G401 (cell line): ENCODE data around the gene OR7C1. TPM values are rescaled to one million over a fixed set of nuclear protein-coding genes. Genes with fewer than 3 reads are reported as not detected.
"Not testable (repeated sequence)": the region's sequence is repeated elsewhere in the genome, so short reads cannot be mapped to it uniquely, and the experiment has no call there.

Source experiments
- DNase-seq: peaks from one replicate; pipeline ENCODE4 v3.0.0-alpha.2; 2015; ENCODE audit warnings: low spot score
- in situ Hi-C: cut with HindIII; loops from 2 replicates; pipeline ENCODE4 v1.10.0; 2016; ENCODE audit warnings: low sequenced_read_pairs, mixed read lengths
- total RNA-seq: library from RNA; depleted of rRNA; stranded (reverse); fragments of >200 nt; shearing (Covaris generic); gene quantifications from 2 replicates; pipeline ENCODE4 v1.2.3, GENCODE V29; 2014; rRNA removed

Gene OR7C1
- total RNA-seq = not detected in 2 replicates

DNA sequence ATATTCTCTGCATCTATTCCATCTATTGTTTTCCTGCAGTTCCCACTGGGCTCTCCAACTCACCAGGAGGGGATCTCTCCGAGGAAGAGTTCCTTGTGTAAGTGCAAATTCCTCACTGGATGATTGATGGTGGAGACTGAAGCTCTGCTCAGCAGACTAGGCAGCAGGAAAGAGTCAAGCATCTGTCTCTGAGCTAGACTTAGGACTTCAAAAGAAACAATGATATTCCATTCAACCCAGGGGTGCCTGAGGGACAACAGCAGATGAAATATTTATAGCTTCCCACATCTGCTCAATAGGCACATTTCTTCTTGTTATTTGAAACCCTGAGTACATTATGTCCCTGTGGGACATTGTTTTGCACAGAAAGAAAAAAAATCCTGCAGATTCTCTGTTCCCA lies at the start of gene OR7C1, which contains the start of gene OR7A5:
Gene OR7C1, minus strand, starts transcription at position 175 of the 400 bp plus-strand sequence. CDS start 35,049 bp downstream, outside the sequence.
Gene OR7A5, minus strand, starts transcription at position 175 of the 400 bp plus-strand sequence. CDS start 6,944 bp downstream, outside the sequence.
- in situ Hi-C loops = no loop called here
- no peak for DNase-seq

DNA sequence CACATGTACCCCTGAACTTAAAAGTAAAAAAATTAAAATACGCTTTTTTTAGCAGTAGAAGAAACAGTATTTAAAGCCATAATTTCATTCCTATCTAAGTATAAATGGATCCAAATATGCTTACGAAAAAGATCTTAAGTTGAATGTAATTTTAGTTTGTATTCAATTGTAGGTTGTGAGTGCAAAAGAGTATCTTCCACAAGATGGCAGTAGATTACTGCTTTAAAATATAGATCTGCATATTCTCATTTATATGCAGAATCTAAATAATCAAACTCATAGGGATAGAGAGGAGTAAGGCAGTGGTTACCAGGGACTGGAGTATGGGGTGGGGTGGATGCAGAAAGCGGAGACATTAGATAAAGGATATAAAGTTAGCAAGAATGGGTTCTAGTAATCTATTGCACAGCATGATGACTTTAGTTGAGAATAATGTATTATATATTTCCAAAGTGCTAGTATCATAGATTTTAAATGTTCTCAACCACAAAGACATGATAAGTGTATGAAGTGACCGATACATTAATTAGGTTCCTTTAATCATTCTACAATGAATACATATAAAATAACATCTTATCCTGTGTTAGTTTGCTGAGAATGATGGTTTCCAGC lies 36.7 kb upstream of the OR7C1 start:
- in situ Hi-C loops = no loop called here
- peak; percentile 23 for DNase-seq

DNA sequence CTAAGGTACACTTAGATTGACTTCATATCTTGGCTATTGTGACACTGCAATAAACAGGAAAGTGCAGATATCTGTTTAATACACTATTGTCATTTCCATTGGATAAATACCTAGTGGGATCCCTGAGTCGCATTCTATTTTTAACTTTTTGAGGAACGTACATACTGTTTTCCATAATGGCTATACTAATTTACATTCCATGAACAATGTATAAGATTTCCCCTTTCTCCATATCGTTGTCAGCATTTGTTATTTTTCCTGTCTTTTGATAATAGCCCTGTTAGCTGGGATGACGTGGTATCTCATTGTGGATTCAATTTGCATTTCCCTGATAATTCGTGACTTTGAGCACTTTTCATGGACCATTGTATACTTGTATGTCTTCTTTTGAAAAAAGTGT lies 33.5 kb upstream of the OR7C1 start:
- DNase-seq = no peak
- in situ Hi-C loops = no loop called here

DNA sequence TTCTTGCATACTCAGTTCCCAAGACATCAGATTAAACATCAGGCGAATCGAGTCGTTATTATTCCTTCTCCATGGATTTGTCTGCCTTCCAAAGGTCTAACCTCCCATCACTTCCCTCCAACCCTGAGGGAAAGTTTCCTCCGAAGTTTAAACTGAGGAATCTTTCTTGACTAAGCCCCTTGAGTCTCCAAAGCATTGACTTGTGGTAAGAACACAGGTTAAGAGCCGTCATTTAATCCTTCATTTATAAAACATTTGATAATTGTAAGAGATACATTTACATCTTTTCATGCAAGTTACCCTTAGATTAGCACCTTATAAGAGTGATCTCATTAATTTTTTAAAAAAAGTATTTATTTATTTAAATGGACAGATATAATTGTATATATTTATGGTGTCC lies 13.8 kb upstream of the OR7C1 start, which contains the start of gene OR7A10:
Gene OR7A10, minus strand, starts transcription at position 101 of the 400 bp plus-strand sequence. CDS start 7,045 bp downstream, outside the sequence.
- in situ Hi-C loops = no loop called here
- no peak for DNase-seq

DNA sequence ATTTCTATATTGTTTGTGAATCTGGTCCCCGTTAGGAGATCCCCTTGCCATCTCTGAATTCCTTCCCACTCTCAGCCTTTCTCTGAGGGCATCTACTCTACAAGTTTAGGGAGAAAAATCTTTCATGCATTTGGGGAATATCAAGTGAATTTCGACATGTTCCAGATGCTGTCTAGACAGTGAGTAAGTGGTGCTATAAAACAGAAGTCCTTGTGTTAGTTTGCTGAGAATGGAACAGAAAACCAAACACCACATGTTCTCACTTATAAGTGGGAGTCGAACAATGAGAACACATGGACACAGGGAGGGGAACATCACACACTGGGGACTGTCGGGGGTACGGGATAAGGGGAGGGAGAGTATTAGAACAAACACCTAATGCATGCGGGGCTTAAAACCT lies 8.6 kb upstream of the OR7C1 start:
- in situ Hi-C loops = no loop called here
- no peak for DNase-seq

DNA sequence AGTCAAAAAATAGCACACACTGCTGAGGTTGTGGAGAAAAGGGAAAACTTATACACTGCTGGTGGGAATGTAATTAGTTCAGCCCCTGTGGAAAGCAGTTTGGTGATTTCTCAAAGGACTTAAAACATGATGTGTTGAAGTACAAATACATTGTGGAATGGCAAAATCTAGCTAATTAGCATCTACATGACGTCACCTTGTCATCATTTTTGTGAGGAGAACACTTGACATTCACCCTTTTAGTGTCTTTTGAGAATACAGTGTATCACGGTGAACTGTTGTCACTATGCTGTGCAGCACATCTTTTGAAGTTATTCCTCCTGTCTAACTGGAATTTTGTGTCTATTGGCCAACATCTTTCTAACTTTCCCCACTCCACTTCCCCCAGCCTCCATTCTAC lies 8.2 kb upstream of the OR7C1 start:
- DNase-seq = no peak
- in situ Hi-C loops = no loop called here

DNA sequence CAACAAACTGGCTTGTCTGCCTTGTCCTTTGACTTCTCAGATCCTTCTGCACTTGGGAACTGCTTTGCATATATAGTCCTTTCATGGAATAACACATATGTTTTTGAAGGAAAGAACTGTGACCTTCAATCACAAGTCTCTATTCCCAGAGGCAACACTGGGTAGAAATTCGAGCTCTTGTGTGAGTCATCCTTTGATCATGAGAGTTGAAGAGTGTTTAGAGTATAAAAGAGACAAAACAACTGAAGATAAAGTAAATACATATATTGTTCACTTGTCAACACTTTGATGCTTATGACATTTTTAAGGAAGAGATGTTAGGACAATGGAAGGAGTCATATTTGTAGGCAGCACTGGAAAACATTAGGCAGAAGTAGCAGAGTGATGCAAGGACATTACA lies 5.2 kb upstream of the OR7C1 start:
- in situ Hi-C loops = no loop called here
- no peak for DNase-seq

DNA sequence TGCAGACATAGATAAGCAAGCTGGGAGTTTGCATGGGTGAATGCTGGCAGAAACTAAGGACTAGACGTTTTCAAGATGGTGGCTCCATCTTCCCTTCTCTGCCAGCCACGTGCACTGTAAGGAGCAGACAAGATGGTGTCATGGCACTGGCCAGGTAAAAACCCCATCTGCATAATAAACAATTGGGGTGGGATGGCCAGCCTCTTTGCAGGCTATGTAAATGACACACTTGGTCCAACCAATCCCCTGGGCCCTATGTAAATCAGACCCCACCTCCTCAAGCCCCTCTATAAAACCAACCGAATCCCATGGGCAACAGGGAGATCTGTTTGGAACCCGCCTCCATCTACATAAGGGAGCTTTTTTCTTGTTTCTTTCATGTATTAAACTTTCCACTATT lies 2.4 kb upstream of the OR7C1 start:
- in situ Hi-C loops = no loop called here
- no peak for DNase-seq

DNA sequence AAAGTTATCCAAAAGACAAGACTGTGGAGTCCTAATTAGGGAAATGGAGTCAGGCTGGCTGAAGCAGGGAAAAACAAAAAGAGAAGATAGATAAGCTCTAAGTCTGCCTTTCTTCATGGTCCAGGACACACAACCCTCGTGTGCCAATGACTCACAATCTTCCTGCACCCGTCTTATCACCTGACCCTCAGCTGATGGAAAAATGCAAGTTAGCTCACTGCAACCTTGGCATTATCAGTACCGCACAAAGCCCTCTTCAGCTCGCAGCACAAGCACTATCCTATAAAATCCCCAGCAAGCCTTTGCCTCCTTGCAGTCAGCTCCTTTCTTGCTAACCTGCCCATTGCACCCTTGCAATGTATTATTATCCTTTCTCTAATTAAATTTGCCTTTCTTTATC lies 4.3 kb downstream of the OR7C1 start:
- in situ Hi-C loops = no loop called here

DNA sequence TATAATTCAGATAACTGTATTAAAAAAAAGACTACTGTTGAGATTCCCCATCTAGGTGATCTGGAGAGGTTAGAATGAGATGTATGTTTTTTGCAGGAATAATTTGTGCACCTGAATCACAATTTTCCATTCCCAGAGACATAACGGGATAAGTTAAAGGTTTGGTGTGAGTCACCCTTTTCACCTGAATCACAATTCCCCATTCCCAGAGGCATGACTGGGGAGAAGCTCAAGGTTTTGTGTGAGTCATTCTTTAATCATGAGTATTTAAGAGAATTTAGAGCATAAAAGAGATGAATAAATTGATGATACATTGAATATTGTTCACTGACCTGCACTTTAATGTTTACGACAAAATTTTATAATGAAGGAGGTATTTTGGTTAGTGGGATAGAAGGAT lies 9.0 kb downstream of the OR7C1 start:
- in situ Hi-C loops = no loop called here
- no peak for DNase-seq

More for the DNA sequence above, 4.3 kb downstream of the OR7C1 start:
- no peak for DNase-seq

DNA sequence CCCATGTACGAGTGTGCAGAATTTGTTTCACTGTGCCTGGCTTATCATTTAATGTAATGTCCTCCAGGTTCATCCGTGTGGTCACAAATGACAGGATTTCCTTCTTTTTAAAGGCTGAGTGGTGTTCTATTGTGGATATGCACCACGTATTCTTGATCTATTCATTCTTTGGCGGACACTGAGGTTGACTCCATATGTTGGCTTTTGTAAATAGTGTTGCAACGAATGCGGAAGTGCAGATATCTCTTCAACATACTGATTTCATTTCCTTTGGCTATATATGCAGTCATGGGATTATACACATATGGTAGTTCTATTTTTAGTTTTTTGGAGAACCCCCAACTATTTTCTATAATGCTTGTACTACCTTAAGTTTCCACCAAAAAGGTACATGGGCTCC lies 13.0 kb downstream of the OR7C1 start:
- in situ Hi-C loops = no loop called here
- no peak for DNase-seq

DNA sequence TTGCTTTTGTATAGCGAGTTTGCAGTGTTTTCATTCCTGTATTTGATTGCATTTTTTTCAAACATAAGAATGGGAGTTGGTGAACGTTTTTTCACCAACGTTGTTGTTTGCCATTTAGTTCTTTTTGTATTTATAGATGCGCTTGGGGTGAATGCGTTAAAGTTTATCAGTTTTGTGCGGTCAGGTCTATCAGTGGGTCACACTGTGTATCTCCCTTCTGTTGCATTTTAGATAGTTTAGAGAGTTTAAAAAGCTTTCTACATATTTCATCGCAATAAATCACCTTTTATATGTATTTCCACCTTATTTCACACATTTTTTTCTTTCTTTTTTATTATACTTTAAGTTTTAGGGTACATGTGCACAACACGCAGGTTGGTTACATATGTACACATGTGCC lies 16.4 kb downstream of the OR7C1 start:
- in situ Hi-C loops = no loop called here

DNA sequence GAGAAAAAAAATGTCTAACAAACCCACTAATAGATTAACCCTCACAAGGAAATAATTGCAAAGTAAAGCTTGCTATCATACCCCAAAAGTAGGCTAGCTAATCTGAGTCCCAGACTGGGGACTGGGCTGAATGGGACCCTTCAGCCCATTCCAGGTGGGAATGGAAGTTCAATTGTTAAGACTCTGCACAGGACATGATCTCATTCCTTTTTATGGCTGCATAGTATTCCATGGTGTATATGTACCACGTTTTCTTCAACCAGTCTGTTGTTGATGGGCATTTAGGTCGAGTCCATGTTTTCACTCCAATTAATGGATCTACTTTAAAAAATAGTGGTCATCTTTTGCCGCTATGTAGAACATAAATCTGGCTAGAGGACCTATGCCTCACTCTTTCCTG lies 17.9 kb downstream of the OR7C1 start:
- in situ Hi-C loops = no loop called here

More for the DNA sequence above, 16.4 kb downstream of the OR7C1 start:
- DNase-seq = no peak

DNA sequence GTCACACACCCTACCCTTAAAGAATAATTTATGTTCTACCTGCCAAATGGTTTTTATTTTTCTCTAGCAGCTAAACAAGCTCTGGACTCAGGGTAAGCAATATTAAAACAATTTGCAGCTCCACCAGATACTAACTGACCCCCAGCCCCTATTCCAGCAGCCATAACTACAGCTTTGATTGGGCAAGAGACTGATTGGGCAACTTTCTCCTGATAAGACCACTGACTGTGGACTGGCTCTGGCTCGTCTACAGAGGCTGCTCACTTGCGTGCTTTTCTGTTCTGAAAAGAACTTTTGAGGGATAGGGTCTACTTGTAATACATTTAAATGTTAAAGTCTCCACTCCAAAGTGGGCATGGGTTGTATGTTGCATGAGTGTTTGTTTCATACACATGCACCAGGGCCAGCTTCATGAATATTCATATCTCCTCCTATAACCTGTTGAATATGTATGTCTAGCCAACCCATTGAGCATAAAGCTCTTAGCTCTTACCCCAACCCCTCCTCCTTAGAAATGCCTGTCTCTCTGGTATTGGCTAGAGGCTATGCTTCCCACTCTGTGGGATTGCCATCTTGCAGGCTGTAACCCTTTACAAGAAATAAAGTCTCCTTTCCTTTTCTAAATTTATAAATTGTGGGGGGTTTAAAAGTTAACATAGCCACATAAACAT lies 19.9 kb downstream of the OR7C1 start:
- no peak for DNase-seq
- in situ Hi-C loops = no loop called here

More for the DNA sequence above, 17.9 kb downstream of the OR7C1 start:
- DNase-seq = no peak

DNA sequence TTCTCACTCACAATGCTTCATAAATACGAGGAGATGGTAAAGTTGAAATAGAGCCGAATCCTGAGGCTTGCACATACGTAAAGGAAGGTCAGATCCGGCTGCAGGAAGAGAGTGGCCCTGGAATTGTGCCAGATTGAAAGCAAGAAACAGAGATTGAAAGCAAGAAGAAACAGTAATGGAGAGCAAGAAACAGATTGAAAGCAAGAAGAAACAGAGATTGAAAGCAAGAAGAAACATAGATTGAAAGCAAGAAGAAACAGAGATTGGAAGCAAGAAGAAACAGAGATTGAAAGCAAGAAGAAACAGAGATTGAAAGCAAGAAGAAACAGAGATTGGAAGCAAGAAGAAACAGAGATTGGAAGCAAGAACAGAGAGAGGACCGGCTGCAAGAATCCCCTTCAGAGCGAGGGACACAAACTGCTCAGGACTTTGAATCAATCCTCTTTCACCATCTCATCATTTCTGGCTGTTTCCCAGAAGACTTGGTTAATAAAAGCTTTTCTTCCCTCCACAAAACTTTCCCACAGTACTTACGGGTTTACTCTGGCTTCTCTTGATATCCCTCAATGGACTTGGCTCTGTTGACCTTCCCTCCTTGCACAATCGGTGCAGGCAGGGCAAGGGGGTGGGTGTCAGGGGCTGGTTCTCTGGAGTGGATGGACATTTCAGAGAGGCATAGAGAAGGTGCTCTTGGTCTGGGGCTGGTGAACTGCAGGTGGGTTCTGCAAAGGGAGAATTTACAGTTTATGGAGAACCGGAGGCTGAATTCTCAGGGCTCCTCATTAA lies 25.5 kb downstream of the OR7C1 start:
- no peak for DNase-seq
- in situ Hi-C loops = no loop called here

DNA sequence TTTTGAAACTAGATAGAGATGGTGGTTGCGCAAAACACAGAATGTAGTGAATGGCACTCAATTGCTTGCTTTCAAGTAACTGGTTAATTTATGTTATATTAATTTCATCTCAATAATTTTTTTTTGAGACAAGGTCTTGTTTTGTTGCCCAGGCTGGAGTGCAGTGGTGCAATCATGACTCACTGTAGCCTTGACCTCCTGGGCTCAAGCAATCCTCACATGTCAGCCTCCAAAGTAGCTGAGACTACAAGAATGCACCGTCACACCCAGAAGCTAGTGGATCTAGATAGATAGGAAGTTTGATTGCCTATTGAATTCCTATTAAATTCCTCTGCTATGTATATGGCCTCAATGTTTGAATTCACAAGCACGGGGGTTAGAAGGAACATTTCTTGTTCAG lies 30.2 kb downstream of the OR7C1 start:
- in situ Hi-C loops = no loop called here
- DNase-seq = no peak

DNA sequence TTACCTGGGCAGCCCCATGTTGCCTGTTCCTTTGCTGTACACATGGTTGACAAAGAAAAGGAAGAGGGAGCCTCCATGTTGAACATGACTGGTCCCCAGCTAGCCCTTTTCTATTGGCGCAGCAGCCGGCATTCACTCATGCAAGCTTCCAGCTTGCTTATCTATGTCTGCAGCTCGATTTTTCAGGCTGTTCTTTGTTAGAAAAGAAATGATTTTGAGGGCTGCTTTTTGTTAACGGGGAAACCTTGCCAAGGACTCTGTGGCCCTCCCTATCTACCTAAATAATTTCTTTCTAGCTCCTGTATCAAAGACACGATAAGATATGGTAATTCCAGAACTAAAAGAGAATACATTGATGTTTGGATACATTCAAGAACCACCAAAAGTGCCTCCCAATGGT lies 36.2 kb downstream of the OR7C1 start:
- DNase-seq = no peak
- in situ Hi-C loops = no loop called here

DNA sequence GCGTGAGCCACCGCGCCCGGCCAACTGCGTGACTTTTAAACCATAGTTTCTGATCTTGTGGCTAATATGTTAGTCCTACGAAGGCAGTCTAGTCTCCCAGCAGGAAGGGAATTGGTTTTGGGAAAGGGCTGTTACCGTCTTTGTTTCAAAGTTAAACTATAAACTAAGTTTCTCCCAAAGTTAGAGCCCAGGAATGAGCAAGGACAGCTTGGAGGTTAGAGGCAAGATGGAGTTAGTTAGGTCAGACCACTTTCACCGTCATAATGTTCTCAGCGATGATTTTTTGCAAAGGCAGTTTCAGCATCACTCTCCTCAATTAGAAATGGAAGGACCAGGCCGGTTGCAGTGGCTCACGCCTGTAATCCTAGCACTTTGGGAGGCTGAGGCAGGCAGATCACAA lies 39.0 kb downstream of the OR7C1 start:
- in situ Hi-C loops = no loop called here
- no peak for DNase-seq

DNA sequence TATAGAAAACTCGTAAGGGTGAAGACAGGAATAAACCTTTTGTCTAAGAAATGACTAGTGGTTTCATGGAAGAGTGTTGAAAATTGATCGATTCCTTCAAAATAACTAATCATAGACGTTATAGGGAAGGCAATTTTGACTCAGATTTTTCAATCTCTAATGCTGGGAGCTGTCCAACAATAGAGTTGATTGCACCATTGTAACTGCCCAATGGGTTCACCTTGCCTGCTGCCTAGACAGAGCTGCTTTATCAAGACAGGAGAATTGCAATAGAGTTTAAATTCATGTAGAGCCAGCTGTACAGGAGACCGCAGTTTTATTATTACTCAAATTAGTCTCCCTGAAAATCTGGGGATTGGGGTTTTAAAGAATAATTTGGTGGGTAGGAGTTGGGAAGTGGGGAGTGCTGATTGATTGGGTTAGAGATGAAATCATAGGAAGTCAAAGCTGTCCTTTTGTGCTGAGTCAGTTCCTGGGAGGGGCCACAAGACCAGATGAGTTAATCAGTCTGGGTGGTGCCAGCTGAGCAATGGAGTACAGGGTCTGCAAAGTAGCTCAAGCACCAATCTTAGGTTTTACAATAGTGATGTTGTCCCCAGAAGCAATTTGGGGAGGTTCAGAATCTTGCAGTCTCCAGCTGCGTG lies 39.8 kb downstream of the OR7C1 start:
- in situ Hi-C loops = no loop called here
- DNase-seq = no peak

DNA sequence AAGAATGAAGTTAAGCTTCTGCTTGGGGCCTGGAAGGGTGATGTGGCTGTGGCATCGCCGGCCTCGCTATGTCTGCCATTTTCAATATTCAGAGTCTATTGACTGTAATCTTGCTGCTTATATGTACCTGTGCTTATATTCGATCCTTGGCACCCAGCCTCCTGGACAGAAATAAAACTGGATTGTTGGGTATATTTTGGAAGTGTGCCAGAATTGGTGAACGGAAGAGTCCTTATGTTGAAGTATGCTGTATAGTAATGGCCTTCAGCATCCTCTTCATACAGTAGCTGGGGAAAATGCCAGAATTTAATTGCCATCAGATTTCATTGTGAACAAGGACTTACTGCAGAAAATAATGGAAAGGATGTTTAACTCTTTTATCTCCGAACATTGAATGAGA lies 42.7 kb downstream of the OR7C1 start:
- DNase-seq, in situ Hi-C loops: not testable (repeated sequence)
